ENCODE data around the gene DOC2A.

DNA sequence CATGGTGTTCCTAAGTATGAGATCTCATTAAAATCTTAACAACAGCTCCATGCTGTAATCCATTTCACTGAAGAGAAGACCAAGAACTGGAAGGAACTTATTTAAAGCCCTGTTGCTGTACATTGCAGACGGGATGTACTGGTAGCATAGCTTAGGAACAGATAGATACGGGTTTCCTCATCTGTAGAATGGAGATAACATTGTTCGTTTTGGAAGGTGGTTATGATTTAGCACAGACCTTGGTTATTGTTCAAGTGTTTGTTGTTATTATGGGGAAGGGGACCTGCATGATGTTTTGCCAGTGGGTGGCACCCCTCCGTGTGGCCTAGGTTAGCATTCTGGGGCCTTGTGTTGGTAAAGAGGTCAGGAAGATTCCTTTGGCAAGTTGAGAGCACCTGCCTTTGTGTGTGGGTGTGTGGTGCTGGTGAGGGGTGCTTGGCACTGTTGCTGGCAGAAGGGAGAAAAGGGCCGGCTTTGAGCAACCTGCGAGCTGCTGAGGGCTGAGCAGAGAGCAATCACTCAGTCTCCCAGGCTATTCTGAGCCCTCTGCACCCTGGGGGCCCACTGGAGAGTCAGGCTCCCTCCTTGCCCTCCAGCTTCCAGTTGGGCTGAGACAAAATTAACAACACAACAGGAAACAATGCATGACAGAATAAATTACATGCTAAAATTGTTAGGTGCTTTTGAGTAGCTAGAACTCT, 34.9 kb downstream of the DOC2A start:
- TF ChIP-seq, protein P1, sequence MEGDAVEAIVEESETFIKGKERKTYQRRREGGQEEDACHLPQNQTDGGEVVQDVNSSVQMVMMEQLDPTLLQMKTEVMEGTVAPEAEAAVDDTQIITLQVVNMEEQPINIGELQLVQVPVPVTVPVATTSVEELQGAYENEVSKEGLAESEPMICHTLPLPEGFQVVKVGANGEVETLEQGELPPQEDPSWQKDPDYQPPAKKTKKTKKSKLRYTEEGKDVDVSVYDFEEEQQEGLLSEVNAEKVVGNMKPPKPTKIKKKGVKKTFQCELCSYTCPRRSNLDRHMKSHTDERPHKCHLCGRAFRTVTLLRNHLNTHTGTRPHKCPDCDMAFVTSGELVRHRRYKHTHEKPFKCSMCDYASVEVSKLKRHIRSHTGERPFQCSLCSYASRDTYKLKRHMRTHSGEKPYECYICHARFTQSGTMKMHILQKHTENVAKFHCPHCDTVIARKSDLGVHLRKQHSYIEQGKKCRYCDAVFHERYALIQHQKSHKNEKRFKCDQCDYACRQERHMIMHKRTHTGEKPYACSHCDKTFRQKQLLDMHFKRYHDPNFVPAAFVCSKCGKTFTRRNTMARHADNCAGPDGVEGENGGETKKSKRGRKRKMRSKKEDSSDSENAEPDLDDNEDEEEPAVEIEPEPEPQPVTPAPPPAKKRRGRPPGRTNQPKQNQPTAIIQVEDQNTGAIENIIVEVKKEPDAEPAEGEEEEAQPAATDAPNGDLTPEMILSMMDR (IDR thresholded peaks at IDR 0.05), result no peak
- no peak for TF ChIP-seq POLR2AphosphoS5 (IDR thresholded peaks at IDR 0.05)
